NAMALWA (cell line): ENCODE data around the gene TBCB.
"Not testable (repeated sequence)": the region's sequence is repeated elsewhere in the genome, so short reads cannot be mapped to it uniquely, and the experiment has no call there.

ENCODE experiments used
- DNase-seq: peaks from one replicate; pipeline ENCODE4 v3.0.0-alpha.2; 2015; ENCODE audit warnings: low spot score

The TBCB gene

GRCh38 chr19:36101550-36102327 lies 13.5 kb upstream of the TBCB start:
- DNase-seq, result no peak

- DNase-seq, result no peak
Observed at GRCh38 chr19:36103040-36103626, 12.1 kb upstream of the TBCB start.

- no peak for DNase-seq
Observed at GRCh38 chr19:36103842-36104552, 11.3 kb upstream of the TBCB start.

DNA sequence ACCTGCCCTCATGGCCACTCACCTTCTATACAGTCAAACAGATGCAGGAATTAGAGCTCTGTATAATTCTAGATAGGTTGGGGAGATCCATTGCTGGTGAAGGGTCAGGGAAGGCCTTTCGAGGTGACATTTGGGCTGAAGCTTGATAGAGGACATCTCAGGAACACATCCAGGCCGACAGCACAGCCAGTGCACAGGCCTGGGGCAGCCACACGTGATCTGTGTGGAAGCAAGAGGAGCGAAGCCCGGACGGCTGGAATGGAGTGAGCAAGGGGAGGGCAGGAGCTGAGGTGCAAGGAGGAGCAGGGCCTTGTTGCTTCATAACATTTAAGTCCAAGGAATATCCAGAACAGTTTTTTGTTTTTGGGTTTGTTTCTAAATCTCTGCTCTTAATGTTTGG lies 8.8 kb upstream of the TBCB start:
- DNase-seq, result no peak

- no peak for DNase-seq
Observed at GRCh38 chr19:36106991-36107390, 8.3 kb upstream of the TBCB start.

DNA sequence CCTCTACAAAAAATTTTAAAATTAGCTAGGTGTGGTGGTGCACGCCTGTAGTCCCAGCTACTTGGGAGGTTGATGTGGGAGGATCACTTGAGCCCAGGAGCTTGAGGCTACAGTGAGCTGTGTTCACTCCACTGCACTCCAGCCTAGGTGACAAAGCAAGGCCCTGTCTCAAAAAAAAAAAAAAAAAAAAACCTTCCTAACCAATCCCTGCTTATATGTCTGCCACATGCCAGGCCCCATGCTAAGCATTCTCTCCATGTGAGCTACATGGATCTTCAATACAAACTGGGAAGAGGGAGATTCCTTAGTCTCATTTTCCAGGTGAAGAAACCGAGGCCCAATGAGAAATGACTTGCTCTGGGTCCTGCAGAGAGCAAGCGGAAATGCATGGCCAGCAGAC lies 6.6 kb upstream of the TBCB start:
- no peak for DNase-seq

GRCh38 chr19:36110487-36111199 lies 4.6 kb upstream of the TBCB start, which contains the start of gene OVOL3:
TSS of gene OVOL3 (plus strand) at chr19:36111143. CDS start at chr19:36111203, 60 bp downstream.
- DNase-seq, result peak; percentile 22

GRCh38 chr19:36111200-36111539 lies 4.1 kb upstream of the TBCB start:
- DNase-seq, result no peak

- no peak for DNase-seq
Observed at GRCh38 chr19:36112678-36113077, 2.6 kb upstream of the TBCB start.

DNA sequence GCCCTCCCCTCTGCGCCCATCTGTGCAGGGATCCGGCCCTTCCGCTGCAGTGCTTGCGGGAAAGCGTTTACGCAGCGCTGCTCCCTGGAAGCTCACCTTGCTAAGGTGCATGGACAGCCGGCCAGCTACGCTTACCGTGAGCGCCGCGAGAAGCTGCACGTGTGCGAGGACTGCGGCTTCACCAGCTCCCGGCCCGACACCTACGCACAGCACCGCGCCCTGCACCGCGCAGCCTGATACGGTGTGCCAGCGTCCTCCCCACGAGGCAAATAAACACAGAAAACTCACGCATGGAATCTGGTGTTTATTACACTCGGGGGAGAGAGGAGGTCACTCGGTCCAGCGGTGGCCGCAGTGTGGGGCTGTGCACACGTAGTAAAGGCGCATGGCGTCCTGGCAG lies 1.8 kb upstream of the TBCB start:
- DNase-seq, result no peak

DNA sequence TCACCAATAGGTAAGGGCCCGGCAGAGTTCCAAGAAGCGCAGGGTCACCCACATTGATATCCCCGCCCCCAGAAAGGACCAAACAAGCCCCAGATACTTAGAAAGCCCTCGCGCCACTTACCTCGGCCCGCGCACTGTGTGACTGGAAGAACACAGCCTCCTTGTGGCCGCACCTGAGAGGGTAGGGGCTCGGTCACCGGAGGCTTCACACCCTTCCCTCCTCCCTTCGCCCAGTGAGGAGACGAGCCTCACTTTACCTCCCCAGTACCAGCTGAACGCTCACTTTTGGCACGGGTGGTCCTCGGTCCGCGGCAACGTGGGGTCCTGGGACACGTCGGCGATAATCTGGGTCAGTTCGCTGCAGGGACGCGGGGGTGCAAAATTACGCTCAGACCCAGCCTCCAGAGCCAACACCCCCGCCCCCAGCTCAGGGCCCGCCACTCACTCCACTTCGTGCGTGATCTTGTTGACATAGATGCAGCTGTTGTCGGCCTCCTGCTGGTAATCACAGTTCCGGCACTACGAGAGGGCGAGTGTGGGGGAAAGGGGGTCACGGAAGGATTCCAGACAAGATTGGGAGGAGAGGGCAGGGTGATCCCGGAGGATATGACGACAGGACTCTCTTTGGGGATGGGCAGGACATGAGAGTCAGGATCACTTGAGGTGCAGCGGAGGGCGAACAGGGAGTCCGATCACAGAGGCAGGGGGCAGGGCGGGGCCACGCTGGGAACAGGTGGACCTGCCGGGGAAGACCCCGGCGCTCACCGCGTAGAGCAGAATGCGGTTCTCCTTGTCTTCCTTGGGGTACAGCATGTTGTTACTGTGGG lies 1.2 kb upstream of the TBCB start:
- peak; percentile 41 for DNase-seq

GRCh38 chr19:36114721-36115452 lies 381 bp upstream of the TBCB start, which contains the start of gene POLR2I:
TSS of gene POLR2I (minus strand) at chr19:36114875. CDS start at chr19:36114856, 19 bp downstream.
- peak; percentile 100 for DNase-seq

- DNase-seq, result no peak
Observed at GRCh38 chr19:36116344-36116637, 1.0 kb downstream of the TBCB start.

GRCh38 chr19:36120092-36120983 lies 5.1 kb downstream of the TBCB start:
- DNase-seq, result no peak

DNA sequence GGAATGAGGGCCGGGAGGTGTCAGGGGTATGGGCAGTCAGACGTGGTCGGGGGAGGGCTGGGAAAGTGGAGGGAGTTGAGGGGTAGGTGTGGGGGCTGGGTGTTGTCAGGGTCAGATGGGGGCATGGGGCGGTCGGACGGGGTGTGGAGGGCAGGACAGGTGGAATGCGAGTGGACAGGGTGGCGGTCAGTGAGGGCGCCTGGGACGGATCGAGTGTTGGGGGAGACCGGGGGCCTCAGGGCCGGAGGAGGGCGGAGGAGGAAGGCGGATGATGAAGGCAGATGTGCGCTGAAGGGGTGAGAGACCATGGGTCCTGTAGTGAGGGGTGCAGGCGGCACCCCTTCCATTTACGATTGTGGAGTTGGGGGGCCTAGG lies 5.7 kb downstream of the TBCB start:
- no peak for DNase-seq

GRCh38 chr19:36121486-36122124 lies 6.3 kb downstream of the TBCB start:
- no peak for DNase-seq

GRCh38 chr19:36125557-36125956 lies 10.3 kb downstream of the TBCB start:
- no peak for DNase-seq

GRCh38 chr19:36128392-36128736 lies 13.1 kb downstream of the TBCB start:
- DNase-seq, result no peak

DNA sequence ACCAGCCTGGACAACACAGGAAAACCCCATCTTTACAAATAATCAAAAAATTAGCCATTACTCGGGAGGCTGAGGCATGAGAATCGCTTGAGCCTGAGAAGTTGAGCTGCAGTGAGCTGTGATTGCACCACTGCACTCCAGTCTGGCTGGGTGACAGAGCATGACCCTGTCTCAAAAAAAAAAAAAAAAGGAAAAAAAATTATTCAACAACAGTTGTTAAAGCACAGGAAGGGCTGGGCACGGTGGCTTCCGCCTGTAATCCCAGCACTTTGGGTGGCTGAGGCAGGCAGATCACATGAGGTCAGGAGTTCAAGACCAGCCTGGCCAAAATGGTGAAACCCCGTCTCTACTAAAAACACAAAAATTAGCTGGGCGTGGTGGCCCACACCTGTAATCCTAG lies 16.0 kb downstream of the TBCB start:
- not testable (repeated sequence) for DNase-seq

GRCh38 chr19:36134867-36135266 lies 19.6 kb downstream of the TBCB start:
- not testable (repeated sequence) for DNase-seq
